Upper lobe of left lung (tissue), 6 donors: Measurements from ENCODE around the gene CCDC192. TPM values are rescaled to one million over a fixed set of nuclear protein-coding genes. Genes with fewer than 3 reads are reported as not detected.

ENCODE experiments used
- ATAC-seq, 2 donors: fragments of 200-7000 bp; cut with Tn5 transposase; one replicate each; pipeline ENCODE4 v1.9.1; 2022; ENCODE audit warnings: mild to moderate bottlenecking in 2 of 2, moderate library complexity in 2 of 2; ENCODE audit not compliant: low FRiP score in 2 of 2
- DNase-seq, 2 donors: peaks; one replicate each; pipeline ENCODE4 v3.0.0-alpha.2; 2019 to 2020
- H3K27ac ChIP-seq, 4 donors: fragments of 200-600 bp; sonication (generic); one replicate each; pipeline ENCODE4 v1.5.1; 2016 to 2019
- H3K27me3 ChIP-seq, 4 donors: fragments of 200-600 bp; sonication (generic); one replicate each; pipeline ENCODE4 v1.5.1; 2017 to 2019
- H3K36me3 ChIP-seq, 4 donors: fragments of 200-600 bp; sonication (generic); one replicate each; pipeline ENCODE4 v1.5.1; 2016 to 2019
- H3K4me1 ChIP-seq, 4 donors: fragments of 200-600 bp; sonication (generic); one replicate each; pipeline ENCODE4 v1.5.1; 2018 to 2019
- H3K4me3 ChIP-seq, 4 donors: fragments of 200-600 bp; sonication (generic); one replicate each; pipeline ENCODE4 v1.5.1; 2017 to 2019; ENCODE audit warnings: mild to moderate bottlenecking in 2 of 4, moderate library complexity in 1 of 4
- H3K9me3 ChIP-seq, 4 donors: fragments of 200-600 bp; sonication (generic); one replicate each; pipeline ENCODE4 v1.5.1; 2018 to 2019
- EP300 ChIP-seq, 4 donors: sonication (generic); formaldehyde crosslinking; IDR thresholded peaks; one replicate each; pipeline ENCODE4 v1.5.1; 2017; ENCODE audit warnings: antibody characterized with exemption in 4 of 4, control low read depth in 2 of 4
- POLR2A ChIP-seq, 4 donors: fragments of 450-650 bp; IDR thresholded peaks; one replicate each; pipeline ENCODE4 v1.5.1; 2016 to 2017; ENCODE audit warnings: antibody characterized with exemption in 4 of 4, mild to moderate bottlenecking in 2 of 4
- POLR2AphosphoS5 ChIP-seq, 2 donors: sonication (generic); formaldehyde crosslinking; IDR thresholded peaks; one replicate each; pipeline ENCODE4 v1.5.1; 2017; ENCODE audit warnings: antibody characterized with exemption in 2 of 2
- WGBS, 2 donors: methylation state at CpG; one replicate each; pipeline ENCODE4 v1.1.5; 2017 to 2018; 5-methylcytosine and 5-hydroxymethylcytosine counted together
- total RNA-seq, 6 donors: library from RNA; depleted of rRNA in 4 of 6; stranded (reverse); fragments of >200 nt in 4 of 6; gene quantifications; one replicate each; pipeline versions ENCODE4 v1.1.0 to v1.2.1, GENCODE V29; 2016 to 2021
- TF ChIP-seq, protein P1 (sequence below), 6 experiments: fragments of 450-650 bp in 4 of 6; fragments of 200-600 bp in 2 of 6; sonication (generic) in 2 of 6; IDR thresholded peaks; one replicate each; pipeline ENCODE4 v1.5.1; 2016 to 2019; ENCODE audit warnings: antibody characterized with exemption in 6 of 6
- donor health status: DM: no; HTN: no; CAD: no; lungs with moderate emphysema.
- donor health status: DM: no; HTN: yes; CAD: no; lungs with severe emphysema.

The CCDC192 gene
- total RNA-seq, 6 donors from 2014 or later = 0.76 TPM; not detected in 5

DNA sequence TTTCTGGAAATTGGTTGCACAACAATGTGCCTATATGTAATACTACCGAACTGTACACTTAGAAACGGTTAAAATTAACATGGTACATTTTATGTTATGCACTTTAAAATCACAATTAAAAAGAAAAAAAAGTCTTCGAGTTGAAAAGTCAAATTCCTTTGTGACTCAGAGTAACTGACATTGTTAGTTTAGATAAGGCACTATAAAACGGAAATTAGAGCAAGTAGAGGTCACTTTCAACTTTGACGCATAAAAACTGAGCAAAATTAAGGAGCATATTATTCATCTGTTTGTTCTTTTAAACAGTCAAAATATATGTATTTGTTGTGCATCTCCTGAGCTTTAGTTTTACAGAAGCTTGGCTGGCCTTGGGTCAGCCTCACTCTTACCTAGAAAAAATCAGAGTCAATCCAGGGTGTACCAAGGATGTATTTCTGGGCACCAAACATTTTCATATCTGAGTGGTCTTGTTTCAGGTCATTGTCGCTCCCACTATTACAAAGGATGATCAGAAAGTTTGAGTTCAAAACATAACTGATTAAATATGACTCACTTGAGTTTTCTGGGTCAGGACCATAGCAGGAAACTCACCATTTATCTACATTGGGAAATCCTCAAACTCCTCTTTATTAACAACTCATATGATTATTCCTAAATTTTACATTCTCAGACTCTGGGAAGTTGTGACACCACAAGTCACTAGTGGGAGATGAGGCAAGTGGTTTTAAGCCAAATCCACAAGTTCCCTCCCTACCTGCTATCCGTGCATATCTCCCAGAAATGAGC, 160.6 kb downstream of the CCDC192 start:
- TF ChIP-seq POLR2A (IDR thresholded peaks at IDR 0.05) (no peak), EP300 (IDR thresholded peaks at IDR 0.05) (no peak), POLR2AphosphoS5 (IDR thresholded peaks at IDR 0.05) (no peak)
- TF ChIP-seq, protein P1, sequence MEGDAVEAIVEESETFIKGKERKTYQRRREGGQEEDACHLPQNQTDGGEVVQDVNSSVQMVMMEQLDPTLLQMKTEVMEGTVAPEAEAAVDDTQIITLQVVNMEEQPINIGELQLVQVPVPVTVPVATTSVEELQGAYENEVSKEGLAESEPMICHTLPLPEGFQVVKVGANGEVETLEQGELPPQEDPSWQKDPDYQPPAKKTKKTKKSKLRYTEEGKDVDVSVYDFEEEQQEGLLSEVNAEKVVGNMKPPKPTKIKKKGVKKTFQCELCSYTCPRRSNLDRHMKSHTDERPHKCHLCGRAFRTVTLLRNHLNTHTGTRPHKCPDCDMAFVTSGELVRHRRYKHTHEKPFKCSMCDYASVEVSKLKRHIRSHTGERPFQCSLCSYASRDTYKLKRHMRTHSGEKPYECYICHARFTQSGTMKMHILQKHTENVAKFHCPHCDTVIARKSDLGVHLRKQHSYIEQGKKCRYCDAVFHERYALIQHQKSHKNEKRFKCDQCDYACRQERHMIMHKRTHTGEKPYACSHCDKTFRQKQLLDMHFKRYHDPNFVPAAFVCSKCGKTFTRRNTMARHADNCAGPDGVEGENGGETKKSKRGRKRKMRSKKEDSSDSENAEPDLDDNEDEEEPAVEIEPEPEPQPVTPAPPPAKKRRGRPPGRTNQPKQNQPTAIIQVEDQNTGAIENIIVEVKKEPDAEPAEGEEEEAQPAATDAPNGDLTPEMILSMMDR (IDR thresholded peaks at IDR 0.05) = no peak
- Histone ChIP-seq H3K27ac (no peak overlapping the region), H3K36me3 (no peaks in the 10 kb centered on the region), H3K4me3 (no peak overlapping the region), H3K27me3 (no peaks in the 10 kb centered on the region), H3K9me3 (no peaks in the 10 kb centered on the region), H3K4me1 (peaks cover 0 to 10% (median 0%) of the 10 kb centered on the region in 4 donors)
- WGBS, 2 donors = 57 to 65% methylated on average over 7 of the region's 7 CpGs
- ATAC-seq (no peak), DNase-seq (no peak)

DNA sequence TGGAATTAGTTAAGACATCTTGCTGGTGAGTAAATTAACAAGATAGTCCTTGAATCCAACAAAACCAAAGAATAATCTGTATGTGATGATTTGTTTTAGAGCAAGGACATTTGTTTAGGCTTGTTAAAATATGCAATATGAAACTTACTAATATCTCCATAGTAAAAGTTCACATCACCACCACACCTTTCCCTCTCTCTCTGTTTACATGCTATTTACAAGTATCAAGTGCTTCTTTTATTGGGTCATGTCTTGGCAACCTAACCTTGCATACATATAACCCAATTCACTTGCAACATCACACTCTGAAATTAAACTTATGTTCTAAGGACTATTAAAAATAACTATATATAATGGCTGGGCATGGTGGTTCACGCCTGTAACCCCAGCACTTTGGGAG, 161.3 kb downstream of the CCDC192 start:
- no peaks in the 10 kb centered on the region for H3K27me3 ChIP-seq
- H3K4me1 ChIP-seq = peaks cover 0 to 10% (median 0%) of the 10 kb centered on the region in 4 donors
- no peak overlapping the region for H3K4me3 ChIP-seq
- TF ChIP-seq POLR2AphosphoS5 (IDR thresholded peaks at IDR 0.05) = no peak
- TF ChIP-seq, protein P1 (IDR thresholded peaks at IDR 0.05) = no peak
- TF ChIP-seq POLR2A (IDR thresholded peaks at IDR 0.05) = no peak
- no peak for TF ChIP-seq EP300 (IDR thresholded peaks at IDR 0.05)
- no peaks in the 10 kb centered on the region for H3K36me3 ChIP-seq
- no peaks in the 10 kb centered on the region for H3K9me3 ChIP-seq
- 82 to 91% methylated on average over 1 of the region's 1 CpG for WGBS, 2 donors
- ATAC-seq (no peak), DNase-seq (no peak)
- H3K27ac ChIP-seq = no peak overlapping the region

DNA sequence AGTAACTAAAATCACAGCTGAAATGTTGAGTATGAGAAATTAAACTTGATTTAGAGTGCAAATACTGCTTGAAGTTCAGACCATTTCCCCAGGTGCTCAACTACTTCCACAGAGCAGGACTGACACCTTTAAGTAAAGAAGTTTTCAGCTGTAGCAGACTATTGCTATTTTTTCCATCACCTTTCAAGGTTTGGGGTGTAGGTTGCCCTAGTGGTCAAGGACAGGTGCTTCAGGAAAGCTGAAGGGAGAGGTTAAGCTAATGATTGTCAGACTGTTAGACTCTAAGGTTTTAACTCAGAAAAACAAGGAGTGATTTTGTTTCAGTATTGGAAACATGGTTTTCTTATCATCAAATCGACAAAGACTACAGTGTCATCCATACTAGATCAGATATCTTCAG, 162.1 kb downstream of the CCDC192 start:
- DNase-seq = no peak
- no peak for ATAC-seq
- no peak overlapping the region for H3K4me3 ChIP-seq
- peaks cover 0 to 4% (median 0%) of the 10 kb centered on the region in 4 donors for H3K4me1 ChIP-seq
- H3K27me3 ChIP-seq = no peaks in the 10 kb centered on the region
- H3K36me3 ChIP-seq = no peaks in the 10 kb centered on the region
- TF ChIP-seq, protein P1 (IDR thresholded peaks at IDR 0.05) = peak in 1 of 6 experiments; percentile 23
- TF ChIP-seq POLR2AphosphoS5 (IDR thresholded peaks at IDR 0.05) (no peak), POLR2A (IDR thresholded peaks at IDR 0.05) (no peak)
- H3K27ac ChIP-seq = no peak overlapping the region
- no peaks in the 10 kb centered on the region for H3K9me3 ChIP-seq
- WGBS, 2 donors = 69 to 78% methylated on average over 1 of the region's 1 CpG

DNA sequence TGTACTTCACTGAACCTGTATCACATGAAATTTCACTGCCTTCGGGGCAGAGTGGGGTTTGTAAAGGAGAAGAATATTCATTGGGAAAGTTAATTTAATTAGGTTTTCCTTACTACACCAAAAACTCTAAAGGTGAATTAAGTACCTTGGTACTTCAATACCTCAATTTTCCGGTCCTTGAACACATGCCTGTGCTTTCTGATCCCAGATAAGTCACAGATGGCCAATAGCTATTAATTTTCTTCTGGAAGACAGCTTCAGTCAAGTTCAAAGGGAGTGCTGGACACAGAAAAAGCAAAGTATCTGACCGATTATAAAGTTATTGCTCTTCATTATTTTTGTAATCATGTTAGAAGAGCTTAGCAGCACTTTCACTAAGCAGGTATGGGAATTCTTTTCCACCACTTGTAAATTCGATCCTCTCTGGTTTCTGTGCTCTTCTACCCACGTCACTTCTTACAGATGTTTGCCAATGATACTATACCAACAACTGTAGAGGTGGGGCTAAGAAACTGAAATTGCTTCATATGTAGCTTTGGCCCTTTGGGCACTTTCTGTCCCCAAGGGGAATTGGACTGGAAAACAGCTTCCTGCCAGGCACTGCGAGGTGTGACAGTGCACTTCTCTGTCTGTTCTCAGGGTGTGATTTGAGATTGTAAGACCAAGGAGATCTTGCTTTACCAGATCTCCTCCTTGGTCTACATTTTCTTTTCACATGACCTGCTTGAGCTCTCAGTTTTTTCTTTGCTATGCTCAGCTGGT, 164.0 kb downstream of the CCDC192 start:
- 51 to 60% methylated on average over 6 of the region's 6 CpGs for WGBS, 2 donors
- Histone ChIP-seq H3K36me3 (no peaks in the 10 kb centered on the region), H3K4me1 (peaks cover 5 to 13% (median 10%) of the 10 kb centered on the region in 4 donors), H3K9me3 (no peaks in the 10 kb centered on the region), H3K4me3 (no peak overlapping the region), H3K27me3 (no peaks in the 10 kb centered on the region), H3K27ac (no peak overlapping the region)
- peak in 1 of 2 donors; percentile 42 for DNase-seq
- no peak for TF ChIP-seq POLR2AphosphoS5 (IDR thresholded peaks at IDR 0.05)
- TF ChIP-seq, protein P1 (IDR thresholded peaks at IDR 0.05) = no peak
- no peak for TF ChIP-seq EP300 (IDR thresholded peaks at IDR 0.05)
- no peak for TF ChIP-seq POLR2A (IDR thresholded peaks at IDR 0.05)
- peak in 1 of 2 donors; percentile 45 for ATAC-seq
